ENCODE results near the gene FAM193A. TPM values are rescaled to one million over a fixed set of nuclear protein-coding genes. Genes with fewer than 3 reads are reported as not detected.

Gene FAM193A
- total RNA-seq, 4 donors from 2014 or later = 9.8 to 18.7 (median 16.4) TPM

- TF ChIP-seq POLR2A (IDR thresholded peaks at IDR 0.05) (no peak), CTCF (IDR thresholded peaks at IDR 0.05) (no peak)
- 84 to 92% methylated on average over 5 of the region's 5 CpGs for WGBS, 2 donors
- H3K9me3 ChIP-seq = no peaks in the 10 kb centered on the region
- no peaks in the 10 kb centered on the region for H3K27me3 ChIP-seq
- intact Hi-C loops (cut with DNase I) = no loop called here
- DNase-seq = no peak
- no peak overlapping the region for H3K4me3 ChIP-seq
- H3K4me1 ChIP-seq = peaks cover 21 to 59% (median 24%) of the 10 kb centered on the region in 3 donors
- peak overlapping the region; percentile 35 to 73 (median 63) for H3K27ac ChIP-seq
- H3K36me3 ChIP-seq = peaks cover 25 to 66% (median 36%) of the 10 kb centered on the region in 3 donors
Observed at GRCh38 chr4:2745516-2745915, 209.1 kb downstream of the FAM193A start.

DNA sequence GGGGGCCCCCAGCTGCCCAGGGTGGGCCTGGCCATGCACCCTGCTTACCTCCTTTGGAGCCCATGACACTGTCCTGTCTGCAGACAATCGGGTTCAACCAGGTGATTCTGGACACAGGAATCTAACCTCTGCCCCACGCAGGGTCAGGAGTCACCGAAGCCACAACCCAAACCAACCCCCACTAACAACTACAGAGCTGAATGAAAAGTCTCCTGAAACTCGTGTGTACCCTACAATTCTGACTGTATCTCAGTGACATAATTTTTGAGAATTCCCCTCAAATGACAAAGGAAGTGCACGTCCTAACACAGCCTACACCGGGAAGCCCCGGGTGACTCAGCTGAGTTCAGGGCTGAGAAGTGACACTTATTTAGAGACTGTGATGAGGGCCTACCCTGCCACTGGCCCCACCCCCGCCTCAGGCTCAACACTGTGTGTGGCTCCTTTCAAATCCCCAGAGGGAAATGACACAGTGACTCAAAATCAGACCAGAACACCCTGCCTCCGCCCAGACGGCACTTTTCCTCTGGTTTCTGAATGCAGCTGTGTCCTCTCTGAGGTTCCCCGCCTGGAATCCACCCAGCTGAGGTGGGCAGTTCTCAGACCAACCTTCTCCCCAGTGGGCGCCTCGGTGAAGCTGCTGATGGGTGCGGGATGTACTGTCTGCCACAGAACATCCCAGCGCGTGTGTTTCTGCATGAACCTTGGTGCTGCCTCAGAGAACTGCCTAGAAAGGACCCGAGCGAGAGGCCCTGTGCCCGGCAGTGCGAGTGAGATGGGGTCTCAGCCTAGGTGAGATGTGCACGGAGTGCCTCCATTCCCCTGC, 209.7 kb downstream of the FAM193A start:
- H3K4me1 ChIP-seq = peaks cover 21 to 66% (median 28%) of the 10 kb centered on the region in 3 donors
- no peaks in the 10 kb centered on the region for H3K9me3 ChIP-seq
- H3K4me3 ChIP-seq = no peak overlapping the region
- H3K27me3 ChIP-seq = no peaks in the 10 kb centered on the region
- TF ChIP-seq CTCF (IDR thresholded peaks at IDR 0.05) (no peak), POLR2A (IDR thresholded peaks at IDR 0.05) (no peak)
- H3K27ac ChIP-seq = peak overlapping the region; percentile 35 to 73 (median 63)
- peak; percentile 55 for DNase-seq
- whole genome bisulfite sequencing, 2 donors = 12 to 48% methylated on average over 3 to 9 of the region's 21 CpGs
- H3K36me3 ChIP-seq = peaks cover 25 to 66% (median 36%) of the 10 kb centered on the region in 3 donors
- intact Hi-C loops (cut with DNase I) = no loop called here

- H3K9me3 ChIP-seq = no peaks in the 10 kb centered on the region
- H3K4me1 ChIP-seq = peaks cover 21 to 72% (median 28%) of the 10 kb centered on the region in 3 donors
- H3K27me3 ChIP-seq = no peaks in the 10 kb centered on the region
- no peak for TF ChIP-seq POLR2A (IDR thresholded peaks at IDR 0.05)
- no peak for TF ChIP-seq CTCF (IDR thresholded peaks at IDR 0.05)
- H3K27ac ChIP-seq = peak overlapping the region; percentile 35 to 73 (median 62)
- WGBS, 2 donors = 75 to 100% methylated on average over 2 to 10 of the region's 16 CpGs
- DNase-seq = no peak
- H3K4me3 ChIP-seq = no peak overlapping the region
- H3K36me3 ChIP-seq = peaks cover 25 to 59% (median 36%) of the 10 kb centered on the region in 3 donors
- intact Hi-C loops (cut with DNase I) = no loop called here
Observed at GRCh38 chr4:2746891-2747695, 210.6 kb downstream of the FAM193A start.

- no peaks in the 10 kb centered on the region for H3K9me3 ChIP-seq
- TF ChIP-seq POLR2A (IDR thresholded peaks at IDR 0.05) (no peak), CTCF (IDR thresholded peaks at IDR 0.05) (no peak)
- peaks cover 4 to 32% (median 13%) of the 10 kb centered on the region in 3 donors for H3K36me3 ChIP-seq
- H3K4me1 ChIP-seq = peaks cover 30 to 68% (median 36%) of the 10 kb centered on the region in 3 donors
- no peak for DNase-seq
- 68 to 80% methylated on average over 2 to 9 of the region's 19 CpGs for WGBS, 2 donors
- H3K27ac ChIP-seq = peak overlapping the region in 2 of 4 donors; percentile 7 to 42
- no peak overlapping the region for H3K4me3 ChIP-seq
- no peaks in the 10 kb centered on the region for H3K27me3 ChIP-seq
- intact Hi-C loops (cut with DNase I) = no loop called here
Observed at GRCh38 chr4:2750719-2751605, 214.5 kb downstream of the FAM193A start.
